BJ (cell line): ENCODE data around the gene SLC25A38. TPM values are rescaled to one million over a fixed set of nuclear protein-coding genes. Genes with fewer than 3 reads are reported as not detected.

Experiments used
- CTCF ChIA-PET: fragments of 350-600 bp; formaldehyde crosslinking; extraction: SDS; loops from one replicate; lab custom pipeline; 2021; ENCODE audit warnings: antibody characterized with exemption, inconsistent platforms; lab: Yijun Ruan, JAX
- POLR2A ChIA-PET: fragments of 300-600 bp; sonication (Branson Sonifier 250); formaldehyde crosslinking; extraction: SDS; loops from one replicate; lab custom pipeline; 2021; ENCODE audit warnings: antibody characterized with exemption; lab: Charles Lee
- DNase-seq: peaks from one replicate; pipeline ENCODE4 v3.0.0-alpha.2; 2011; ENCODE audit warnings: low read depth
- H3K27me3 ChIP-seq: 2 replicates; pipeline ENCODE4 v1.6.0; 2011; ENCODE audit warnings: low read length; ENCODE audit not compliant: control insufficient read depth, insufficient read depth
- H3K36me3 ChIP-seq: 2 replicates; pipeline ENCODE4 v1.5.1; 2011; ENCODE audit warnings: low read length; ENCODE audit not compliant: control insufficient read depth, insufficient read depth
- H3K4me3 ChIP-seq: 2 replicates; pipeline ENCODE4 v1.5.1; 2011; ENCODE audit warnings: low read depth, mild to moderate bottlenecking, control low read depth, low read length
- CTCF ChIP-seq: IDR thresholded peaks from 2 replicates; pipeline ENCODE4 v1.5.1; 2011; ENCODE audit warnings: low read depth, mild to moderate bottlenecking, control low read depth, inconsistent platforms, low read length, moderate library complexity; ENCODE audit not compliant: insufficient read depth
- polyA plus RNA-seq: library from polyadenylated mRNA; depleted of rRNA; stranded (reverse); fragments of >200 nt; gene quantifications from 2 replicates; pipeline ENCODE4 v1.2.3, GENCODE V29; 2011

Gene SLC25A38
- polyA plus RNA-seq, 1 experiment = 49.8 TPM

DNA sequence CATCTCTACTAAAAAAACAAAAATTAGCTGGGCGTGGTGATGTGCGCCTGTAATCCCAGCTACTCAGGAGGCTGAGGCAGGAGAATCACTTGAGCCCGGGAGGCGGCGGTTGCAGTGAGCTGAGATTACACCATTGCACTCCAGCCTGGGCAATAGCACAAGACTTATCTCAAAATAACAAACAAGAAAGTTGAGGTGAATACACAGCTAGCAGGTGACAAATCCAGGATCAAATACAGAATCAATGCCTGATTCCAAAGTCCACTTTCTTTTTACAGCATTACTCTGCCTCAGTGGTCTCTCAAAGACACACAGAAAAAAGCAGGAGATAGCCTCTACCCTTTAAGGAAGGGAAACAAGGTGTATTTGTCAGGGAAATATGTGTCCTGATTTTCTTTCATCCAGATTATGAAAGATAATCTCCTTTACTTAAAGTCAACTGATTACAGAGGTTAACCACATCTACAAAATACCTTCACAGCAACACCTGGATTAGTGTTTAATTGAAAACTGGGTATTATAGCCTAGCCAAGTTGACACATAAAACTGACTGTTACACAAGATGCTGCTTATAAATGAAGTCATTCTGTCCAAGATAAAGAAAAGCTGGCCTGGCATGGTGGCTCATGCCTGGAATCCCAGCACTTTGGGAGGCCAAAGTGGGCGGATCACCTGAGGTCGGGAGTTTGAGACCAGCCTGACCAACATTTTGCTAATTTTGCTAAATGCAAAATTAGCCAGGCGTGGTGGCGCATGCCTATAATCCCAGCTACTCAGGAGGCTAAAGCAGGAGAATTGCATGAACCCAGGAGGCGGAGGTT lies 4.0 kb upstream of the SLC25A38 start:
- Histone ChIP-seq H3K36me3 (no peaks in the 10 kb centered on the region), H3K27me3 (no peaks in the 10 kb centered on the region; the same call in 1 of the 2 replicates), H3K4me3 (no peak overlapping the region)
- ChIA-PET CTCF (no interaction called here), POLR2A (no interaction called here)
- DNase-seq = no peak
- no peak for TF ChIP-seq CTCF

DNA sequence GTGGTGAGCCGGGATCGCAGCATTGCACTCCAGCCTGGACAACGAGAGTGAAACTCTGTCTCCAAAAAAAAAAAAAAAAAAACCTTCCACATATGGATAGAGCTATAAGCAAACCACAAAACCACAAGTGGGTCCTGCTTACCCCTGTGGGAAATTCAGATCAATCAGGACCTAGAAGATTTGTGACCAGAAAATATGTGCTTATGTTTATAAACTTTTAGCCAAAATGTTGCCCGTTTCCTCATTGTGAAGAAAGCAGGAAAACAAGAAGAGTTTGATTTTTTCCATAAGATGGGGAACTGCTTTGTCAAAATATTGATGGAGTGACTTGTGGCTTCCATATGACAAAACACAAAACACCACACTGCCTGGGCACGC lies 3.4 kb upstream of the SLC25A38 start:
- H3K27me3 ChIP-seq = no peaks in the 10 kb centered on the region; the same call in 1 of the 2 replicates
- POLR2A ChIA-PET = no interaction called here
- TF ChIP-seq CTCF = no peak
- no peaks in the 10 kb centered on the region for H3K36me3 ChIP-seq
- DNase-seq = no peak
- CTCF ChIA-PET = no interaction called here
- H3K4me3 ChIP-seq = no peak overlapping the region

- H3K27me3 ChIP-seq = no peaks in the 10 kb centered on the region
- DNase-seq = no peak
- no peak for TF ChIP-seq CTCF
- ChIA-PET CTCF (no interaction called here), POLR2A (no interaction called here)
- no peak overlapping the region for H3K4me3 ChIP-seq
- no peaks in the 10 kb centered on the region for H3K36me3 ChIP-seq
Observed at GRCh38 chr3:39381432-39381831, 1.7 kb upstream of the SLC25A38 start.

DNA sequence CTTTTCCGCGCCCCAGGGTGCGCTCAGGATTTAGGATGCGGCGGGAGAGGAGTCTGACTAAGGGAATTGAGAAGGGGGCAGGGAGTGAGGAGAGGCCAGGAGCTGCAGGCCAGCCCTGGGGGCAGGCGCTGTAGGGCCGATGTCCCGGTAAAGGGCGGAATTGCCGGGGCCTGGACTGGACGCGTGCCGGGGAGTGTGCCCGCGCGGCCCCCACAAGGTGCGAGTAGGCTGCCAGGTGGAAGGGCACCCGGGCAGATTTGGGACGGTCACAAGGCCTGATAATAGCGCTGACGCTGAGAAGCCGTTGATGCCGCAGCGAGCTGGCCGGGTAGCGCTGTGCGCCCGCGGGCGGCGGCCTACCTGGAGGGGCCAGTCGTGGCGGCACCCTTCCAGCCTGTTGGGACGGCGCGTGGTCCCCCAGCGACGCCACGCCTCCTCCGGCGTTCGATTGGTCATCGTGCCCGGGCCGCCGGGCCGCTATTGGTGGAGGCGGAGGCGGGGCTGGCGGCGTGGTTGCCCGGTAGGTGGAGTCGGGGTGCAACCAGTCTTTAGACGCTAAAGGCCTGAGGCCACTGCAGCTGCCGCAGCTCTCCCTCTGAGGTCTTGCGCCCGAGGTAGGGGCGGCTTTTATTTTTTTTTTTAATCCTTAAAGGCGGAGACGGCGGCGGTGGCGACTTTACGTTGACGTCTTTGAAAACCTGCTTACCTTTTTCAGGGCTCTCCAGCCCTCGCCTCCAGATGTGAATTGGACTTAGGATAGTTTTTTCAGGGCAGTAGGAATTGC lies 903 bp downstream of the SLC25A38 start:
- Histone ChIP-seq H3K4me3 (peak overlapping the region; percentile 63), H3K36me3 (no peaks in the 10 kb centered on the region), H3K27me3 (no peaks in the 10 kb centered on the region)
- peak; percentile 48 for DNase-seq
- peak; percentile 4; the same call in 1 of the 2 replicates for TF ChIP-seq CTCF
- POLR2A ChIA-PET = interaction anchor here (0.6 kb wide), 1 partner anchor 217 kb away, joined by 3 read pairs; no protein-coding TSS in a partner anchor
- CTCF ChIA-PET = no interaction called here

DNA sequence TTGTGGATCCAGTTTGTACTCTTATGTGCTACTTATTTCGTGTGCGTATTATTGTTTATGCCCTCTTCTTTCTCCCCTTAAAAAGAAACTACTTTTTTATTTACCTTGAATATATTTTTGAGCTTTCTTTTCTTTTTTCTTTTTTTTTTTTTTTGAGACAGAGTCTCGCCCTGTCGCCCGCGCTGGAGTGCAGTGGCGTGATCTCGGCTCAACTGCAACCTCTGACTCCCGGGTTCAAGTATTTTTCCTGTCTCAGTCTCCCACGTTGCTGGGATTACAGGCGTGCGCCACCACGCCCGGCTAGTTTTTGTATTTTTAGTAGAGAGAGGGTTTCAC lies 1.5 kb downstream of the SLC25A38 start:
- TF ChIP-seq CTCF = no peak
- Histone ChIP-seq H3K4me3 (peak overlapping the region; percentile 63), H3K36me3 (no peaks in the 10 kb centered on the region; the same call in 1 of the 2 replicates), H3K27me3 (no peaks in the 10 kb centered on the region)
- ChIA-PET POLR2A (no interaction called here), CTCF (interaction anchor here (0.6 kb wide), 1 partner anchor 595 kb away, joined by 3 read pairs; no protein-coding TSS in a partner anchor)
- DNase-seq = no peak
